ENCODE measurements around the gene PDZD8.

Gene PDZD8

GRCh38 chr10:117367718-117368117, 7.5 kb downstream of the PDZD8 start:
- Histone ChIP-seq H3K27ac (ENCODE audit: low read depth, low read length) (no peak overlapping the region), H3K36me3 (ENCODE audit: control insufficient read depth, low read length) (peaks cover 7% of the 10 kb centered on the region; the same call in 1 of the 2 replicates), H3F3A (ENCODE audit: control insufficient read depth, insufficient read depth) (no peaks in the 10 kb centered on the region), H3K27me3 (ENCODE audit: control insufficient read depth, low read length) (no peaks in the 10 kb centered on the region), H3K4me2 (ENCODE audit: low read length) (no peak overlapping the region), H3K4me3 (ENCODE audit: low read length) (no peak overlapping the region), H3K9me3 (ENCODE audit: control insufficient read depth, insufficient read depth, low read length) (no peaks in the 10 kb centered on the region), H3K79me2 (ENCODE audit: control insufficient read depth, low read length) (peaks cover 99% of the 10 kb centered on the region), H3K9me2 (replicated peaks; ENCODE audit: control insufficient read depth, low read length) (no peaks in the 10 kb centered on the region), H3K4me1 (ENCODE audit: control insufficient read depth, low read length) (peaks cover 40% of the 10 kb centered on the region), H4K20me1 (ENCODE audit: control insufficient read depth, insufficient read depth, low read depth, low read length) (peaks cover 48% of the 10 kb centered on the region)
- TF ChIP-seq EZH2phosphoT487 (IDR thresholded peaks at IDR 0.05; ENCODE audit: borderline replicate concordance, low read length) (no peak), CTCF (IDR thresholded peaks at IDR 0.05; ENCODE audit: low read depth, low read length, poor library complexity, severe bottlenecking) (no peak)

- H3K4me2 ChIP-seq (ENCODE audit: low read length), result no peak overlapping the region
- H3K9me2 ChIP-seq (replicated peaks; ENCODE audit: control insufficient read depth, low read length), result no peaks in the 10 kb centered on the region
- H3K79me2 ChIP-seq (ENCODE audit: control insufficient read depth, low read length), result peaks cover 99% of the 10 kb centered on the region
- peaks cover under 1% of the 10 kb centered on the region; the same call in 1 of the 2 replicates for H3K36me3 ChIP-seq (ENCODE audit: control insufficient read depth, low read length)
- H3F3A ChIP-seq (ENCODE audit: control insufficient read depth, insufficient read depth), result no peaks in the 10 kb centered on the region
- TF ChIP-seq EZH2phosphoT487 (IDR thresholded peaks at IDR 0.05; ENCODE audit: borderline replicate concordance, low read length) (no peak), CTCF (IDR thresholded peaks at IDR 0.05; ENCODE audit: low read depth, low read length, poor library complexity, severe bottlenecking) (no peak)
- H3K9me3 ChIP-seq (ENCODE audit: control insufficient read depth, insufficient read depth, low read length), result no peaks in the 10 kb centered on the region
- no peak overlapping the region for H3K27ac ChIP-seq (ENCODE audit: low read depth, low read length)
- peaks cover 42% of the 10 kb centered on the region; the same call in 1 of the 2 replicates for H4K20me1 ChIP-seq (ENCODE audit: control insufficient read depth, insufficient read depth, low read depth, low read length)
- H3K4me1 ChIP-seq (ENCODE audit: control insufficient read depth, low read length), result peaks cover 31% of the 10 kb centered on the region
- no peaks in the 10 kb centered on the region for H3K27me3 ChIP-seq (ENCODE audit: control insufficient read depth, low read length)
- H3K4me3 ChIP-seq (ENCODE audit: low read length), result no peak overlapping the region
These were observed 8.5 kb downstream of the PDZD8 start for GRCh38 chr10:117366741-117367140.

GRCh38 chr10:117365612-117366011, 9.6 kb downstream of the PDZD8 start:
- H3K4me2 ChIP-seq (ENCODE audit: low read length), result no peak overlapping the region
- no peak overlapping the region for H3K4me3 ChIP-seq (ENCODE audit: low read length)
- H4K20me1 ChIP-seq (ENCODE audit: control insufficient read depth, insufficient read depth, low read depth, low read length), result peaks cover 40% of the 10 kb centered on the region; the same call in 1 of the 2 replicates
- H3K9me3 ChIP-seq (ENCODE audit: control insufficient read depth, insufficient read depth, low read length), result no peaks in the 10 kb centered on the region
- no peaks in the 10 kb centered on the region for H3K36me3 ChIP-seq (ENCODE audit: control insufficient read depth, low read length)
- peaks cover 28% of the 10 kb centered on the region for H3K4me1 ChIP-seq (ENCODE audit: control insufficient read depth, low read length)
- no peaks in the 10 kb centered on the region for H3K9me2 ChIP-seq (replicated peaks; ENCODE audit: control insufficient read depth, low read length)
- no peak for TF ChIP-seq CTCF (IDR thresholded peaks at IDR 0.05; ENCODE audit: low read depth, low read length, poor library complexity, severe bottlenecking)
- no peak for TF ChIP-seq EZH2phosphoT487 (IDR thresholded peaks at IDR 0.05; ENCODE audit: borderline replicate concordance, low read length)
- no peaks in the 10 kb centered on the region for H3K27me3 ChIP-seq (ENCODE audit: control insufficient read depth, low read length)
- no peak overlapping the region for H3K27ac ChIP-seq (ENCODE audit: low read depth, low read length)
- no peaks in the 10 kb centered on the region for H3F3A ChIP-seq (ENCODE audit: control insufficient read depth, insufficient read depth)
- peaks cover 99% of the 10 kb centered on the region for H3K79me2 ChIP-seq (ENCODE audit: control insufficient read depth, low read length)

Measured in DOHH2 (cell line).